Measurements from ENCODE around the gene TTC21B. TPM values are rescaled to one million over a fixed set of nuclear protein-coding genes. Genes with fewer than 3 reads are reported as not detected.

Gene TTC21B
- total and polyA plus RNA-seq, 2 experiments from 2014 or later: 5.7 to 24.3 TPM

- 86% methylated on average over 5 of the region's 5 CpGs for WGBS (ENCODE audit: low lambda C conversion rate, missing lambda C conversion rate)
- Histone ChIP-seq H3K36me3 (replicated peaks; ENCODE audit: insufficient read depth, low read depth) (peaks cover 3% of the 10 kb centered on the region), H3K27ac (no peak overlapping the region), H3K79me2 (no peaks in the 10 kb centered on the region), H3K9me3 (ENCODE audit: low read depth) (no peaks in the 10 kb centered on the region), H3K27me3 (no peaks in the 10 kb centered on the region), H4K20me1 (ENCODE audit: insufficient read depth, poor library complexity, severe bottlenecking) (no peaks in the 10 kb centered on the region), H3K4me1 (ENCODE audit: insufficient read depth) (no peaks in the 10 kb centered on the region), H2AFZ (no peak overlapping the region), H3K9me2 (replicated peaks; ENCODE audit: insufficient read depth) (no peaks in the 10 kb centered on the region), H3K4me2 (no peak overlapping the region), H3K4me3 (no peak overlapping the region)
- no peak for TF ChIP-seq CTCF (IDR thresholded peaks at IDR 0.05; ENCODE audit: poor library complexity)
- TF ChIP-seq EZH2 (IDR thresholded peaks at IDR 0.05; ENCODE audit: borderline replicate concordance): no peak
- no peak for TF ChIP-seq EZH2phosphoT487 (IDR thresholded peaks at IDR 0.05; ENCODE audit: low read depth, severe bottlenecking, unreplicated experiment)
- no peak for DNase-seq (ENCODE audit: low spot score)
Observed at GRCh38 chr2:165897726-165898125, 55.9 kb downstream of the TTC21B start.

- H3K36me3 ChIP-seq (replicated peaks; ENCODE audit: insufficient read depth, low read depth): peaks cover 3% of the 10 kb centered on the region
Observed at GRCh38 chr2:165897074-165897473, 56.5 kb downstream of the TTC21B start.

GRCh38 chr2:165895974-165896373, 57.6 kb downstream of the TTC21B start:
- Histone ChIP-seq H3K27ac (no peak overlapping the region), H3K4me1 (ENCODE audit: insufficient read depth) (no peaks in the 10 kb centered on the region), H3K4me3 (no peak overlapping the region), H2AFZ (no peak overlapping the region), H3K9me3 (ENCODE audit: low read depth) (no peaks in the 10 kb centered on the region), H3K36me3 (replicated peaks; ENCODE audit: insufficient read depth, low read depth) (peaks cover 3% of the 10 kb centered on the region), H4K20me1 (ENCODE audit: insufficient read depth, poor library complexity, severe bottlenecking) (no peaks in the 10 kb centered on the region), H3K4me2 (no peak overlapping the region), H3K79me2 (no peaks in the 10 kb centered on the region), H3K27me3 (no peaks in the 10 kb centered on the region), H3K9me2 (replicated peaks; ENCODE audit: insufficient read depth) (no peaks in the 10 kb centered on the region)
- TF ChIP-seq EZH2 (IDR thresholded peaks at IDR 0.05; ENCODE audit: borderline replicate concordance) (no peak), EZH2phosphoT487 (IDR thresholded peaks at IDR 0.05; ENCODE audit: low read depth, severe bottlenecking, unreplicated experiment) (no peak), CTCF (IDR thresholded peaks at IDR 0.05; ENCODE audit: poor library complexity) (no peak)
- 100% methylated on average over 1 of the region's 1 CpG for WGBS (ENCODE audit: low lambda C conversion rate, missing lambda C conversion rate)
- DNase-seq (ENCODE audit: low spot score): no peak

More at GRCh38 chr2:165897074-165897473, 56.5 kb downstream of the TTC21B start:
- 95% methylated on average over 5 of the region's 5 CpGs for WGBS (ENCODE audit: low lambda C conversion rate, missing lambda C conversion rate)
- no peaks in the 10 kb centered on the region for H3K4me1 ChIP-seq (ENCODE audit: insufficient read depth)
- no peaks in the 10 kb centered on the region for H3K27me3 ChIP-seq
- H3K27ac ChIP-seq: no peak overlapping the region
- no peak overlapping the region for H2AFZ ChIP-seq
- TF ChIP-seq CTCF (IDR thresholded peaks at IDR 0.05; ENCODE audit: poor library complexity) (no peak), EZH2 (IDR thresholded peaks at IDR 0.05; ENCODE audit: borderline replicate concordance) (no peak), EZH2phosphoT487 (IDR thresholded peaks at IDR 0.05; ENCODE audit: low read depth, severe bottlenecking, unreplicated experiment) (no peak)
- H3K9me3 ChIP-seq (ENCODE audit: low read depth): no peaks in the 10 kb centered on the region
- no peak overlapping the region for H3K4me3 ChIP-seq
- H3K9me2 ChIP-seq (replicated peaks; ENCODE audit: insufficient read depth): no peaks in the 10 kb centered on the region
- no peak overlapping the region for H3K4me2 ChIP-seq
- DNase-seq (ENCODE audit: low spot score): no peak
- H3K79me2 ChIP-seq: no peaks in the 10 kb centered on the region
- no peaks in the 10 kb centered on the region for H4K20me1 ChIP-seq (ENCODE audit: insufficient read depth, poor library complexity, severe bottlenecking)

GRCh38 chr2:165893556-165893955, 60.0 kb downstream of the TTC21B start:
- TF ChIP-seq EZH2phosphoT487 (IDR thresholded peaks at IDR 0.05; ENCODE audit: low read depth, severe bottlenecking, unreplicated experiment) (no peak), CTCF (IDR thresholded peaks at IDR 0.05; ENCODE audit: poor library complexity) (no peak), EZH2 (IDR thresholded peaks at IDR 0.05; ENCODE audit: borderline replicate concordance) (no peak)
- no peak overlapping the region for H3K4me2 ChIP-seq
- DNase-seq (ENCODE audit: low spot score): no peak

More at GRCh38 chr2:165893556-165893955, 60.0 kb downstream of the TTC21B start:
- Histone ChIP-seq H3K9me2 (replicated peaks; ENCODE audit: insufficient read depth) (no peaks in the 10 kb centered on the region), H3K4me1 (ENCODE audit: insufficient read depth) (no peaks in the 10 kb centered on the region), H4K20me1 (ENCODE audit: insufficient read depth, poor library complexity, severe bottlenecking) (no peaks in the 10 kb centered on the region), H3K9me3 (ENCODE audit: low read depth) (no peaks in the 10 kb centered on the region), H3K36me3 (replicated peaks; ENCODE audit: insufficient read depth, low read depth) (peaks cover 3% of the 10 kb centered on the region), H3K27me3 (no peaks in the 10 kb centered on the region), H3K4me3 (no peak overlapping the region), H2AFZ (no peak overlapping the region), H3K27ac (no peak overlapping the region), H3K79me2 (no peaks in the 10 kb centered on the region)
- 96% methylated on average over 4 of the region's 4 CpGs for WGBS (ENCODE audit: low lambda C conversion rate, missing lambda C conversion rate)
